OCI-LY1 (cell line): Measurements from ENCODE around the gene MRGPRX2.

Experiments used
- H2AFZ ChIP-seq: fragments of 200-600 bp; sonication (generic), shearing (Covaris generic); 2 replicates; pipeline ENCODE4 v1.6.0; 2014; ENCODE audit warnings: antibody characterized with exemption, mild to moderate bottlenecking, low read length
- H3F3A ChIP-seq: fragments of 200-600 bp; sonication (generic), shearing (Covaris generic); 2 replicates; pipeline ENCODE4 v1.6.0; 2014; ENCODE audit warnings: mild to moderate bottlenecking, antibody characterized with exemption, low read length, moderate library complexity; ENCODE audit not compliant: insufficient read depth
- H3K27ac ChIP-seq: fragments of 200-600 bp; sonication (generic); 2 replicates; pipeline ENCODE4 v1.5.1; 2014; ENCODE audit warnings: low read length, mixed run types, mild to moderate bottlenecking, low read depth; ENCODE audit not compliant: poor library complexity, severe bottlenecking
- H3K27me3 ChIP-seq: fragments of 200-600 bp; sonication (generic); 2 replicates; pipeline ENCODE4 v1.6.0; 2014; ENCODE audit warnings: antibody characterized with exemption, mild to moderate bottlenecking, low read length, moderate library complexity; ENCODE audit not compliant: insufficient read depth
- H3K36me3 ChIP-seq: fragments of 200-600 bp; sonication (generic); 2 replicates; pipeline ENCODE4 v1.6.1; 2014; ENCODE audit warnings: mild to moderate bottlenecking, antibody characterized with exemption, low read length, moderate library complexity, mixed read lengths; ENCODE audit not compliant: insufficient read depth
- H3K4me1 ChIP-seq: fragments of 200-600 bp; sonication (generic); 2 replicates; pipeline ENCODE4 v1.5.1; 2014; ENCODE audit warnings: mild to moderate bottlenecking, low read length, moderate library complexity; ENCODE audit not compliant: insufficient read depth, severe bottlenecking
- H3K4me2 ChIP-seq: fragments of 200-600 bp; sonication (generic), shearing (Covaris generic); 2 replicates; pipeline ENCODE4 v1.6.1; 2014; ENCODE audit warnings: low read length
- H3K4me3 ChIP-seq: fragments of 200-600 bp; sonication (generic); 2 replicates; pipeline ENCODE4 v1.5.1; 2014; ENCODE audit warnings: low read length, low read depth, mild to moderate bottlenecking, mixed read lengths; ENCODE audit not compliant: poor library complexity, severe bottlenecking
- H3K79me2 ChIP-seq: fragments of 200-600 bp; shearing (Covaris generic); 2 replicates; pipeline ENCODE4 v1.6.1; 2016; ENCODE audit warnings: mixed run types, low read length, mixed read lengths; ENCODE audit not compliant: insufficient read depth
- H3K9ac ChIP-seq: fragments of 200-600 bp; sonication (generic), shearing (Covaris generic); 2 replicates; pipeline ENCODE4 v1.6.1; 2014; ENCODE audit warnings: mild to moderate bottlenecking, low read length, mixed read lengths
- H3K9me2 ChIP-seq: fragments of 200-600 bp; sonication (generic), shearing (Covaris generic); 2 replicates; pipeline ENCODE4 v1.6.1; 2014; ENCODE audit warnings: low read depth, mild to moderate bottlenecking, low read length, mixed read lengths
- H3K9me3 ChIP-seq: fragments of 200-600 bp; shearing (Covaris generic); 2 replicates; pipeline ENCODE4 v1.6.1; 2014; ENCODE audit warnings: low read length, mixed read lengths
- H4K20me1 ChIP-seq: fragments of 200-600 bp; sonication (generic), shearing (Covaris generic); 2 replicates; pipeline ENCODE4 v1.6.0; 2016; ENCODE audit warnings: mild to moderate bottlenecking, low read length; ENCODE audit not compliant: insufficient read depth
- CTCF ChIP-seq: fragments of 200-600 bp; sonication (generic), shearing (Covaris generic); IDR thresholded peaks from 2 replicates; pipeline ENCODE4 v1.5.1; 2017; ENCODE audit warnings: mild to moderate bottlenecking, antibody characterized with exemption, low read length, moderate library complexity, mixed read lengths
- EZH2 ChIP-seq: fragments of 200-600 bp; sonication (generic), shearing (Covaris generic); IDR thresholded peaks from 2 replicates; pipeline ENCODE4 v1.8.0; 2017; ENCODE audit warnings: borderline replicate concordance, mixed run types, mild to moderate bottlenecking, antibody characterized with exemption, low read length, moderate library complexity, mixed read lengths

Gene MRGPRX2

GRCh38 chr11:19105011-19105410, 44.5 kb upstream of the MRGPRX2 start:
- Histone ChIP-seq H3F3A (no peaks in the 10 kb centered on the region), H3K9me2 (no peaks in the 10 kb centered on the region), H3K36me3 (no peaks in the 10 kb centered on the region; the same call in 1 of the 2 replicates), H2AFZ (no peak overlapping the region), H3K79me2 (no peaks in the 10 kb centered on the region), H3K27me3 (peaks cover 5% of the 10 kb centered on the region; the same call in 1 of the 2 replicates), H4K20me1 (no peaks in the 10 kb centered on the region), H3K4me2 (no peak overlapping the region), H3K9ac (no peak overlapping the region), H3K9me3 (no peaks in the 10 kb centered on the region), H3K4me3 (no peak overlapping the region), H3K27ac (no peak overlapping the region), H3K4me1 (no peaks in the 10 kb centered on the region)
- TF ChIP-seq CTCF (no peak), EZH2 (no peak)

GRCh38 chr11:19102521-19102900, 42.0 kb upstream of the MRGPRX2 start:
- Histone ChIP-seq H3K9ac (no peak overlapping the region), H4K20me1 (no peaks in the 10 kb centered on the region), H3K9me2 (no peaks in the 10 kb centered on the region), H3K9me3 (no peaks in the 10 kb centered on the region), H3K4me3 (no peak overlapping the region), H3K4me2 (no peak overlapping the region), H2AFZ (no peak overlapping the region), H3K79me2 (no peaks in the 10 kb centered on the region), H3K27ac (no peak overlapping the region), H3K4me1 (no peaks in the 10 kb centered on the region), H3F3A (no peaks in the 10 kb centered on the region), H3K36me3 (no peaks in the 10 kb centered on the region; the same call in 1 of the 2 replicates), H3K27me3 (peaks cover 5% of the 10 kb centered on the region; the same call in 1 of the 2 replicates)
- no peak for TF ChIP-seq CTCF
- no peak for TF ChIP-seq EZH2

- no peak for TF ChIP-seq CTCF
- TF ChIP-seq EZH2, result no peak
- Histone ChIP-seq H3K4me2 (no peak overlapping the region), H2AFZ (no peak overlapping the region)
These were observed 41.4 kb upstream of the MRGPRX2 start for GRCh38 chr11:19101796-19102520.

More at GRCh38 chr11:19101796-19102520, 41.4 kb upstream of the MRGPRX2 start:
- Histone ChIP-seq H3K36me3 (no peaks in the 10 kb centered on the region; the same call in 1 of the 2 replicates), H3K9me2 (no peaks in the 10 kb centered on the region), H3K9me3 (no peaks in the 10 kb centered on the region), H4K20me1 (no peaks in the 10 kb centered on the region), H3K4me1 (no peaks in the 10 kb centered on the region), H3K27ac (no peak overlapping the region), H3F3A (no peaks in the 10 kb centered on the region), H3K4me3 (no peak overlapping the region), H3K79me2 (no peaks in the 10 kb centered on the region), H3K27me3 (peaks cover 5% of the 10 kb centered on the region; the same call in 1 of the 2 replicates), H3K9ac (no peak overlapping the region)
